IPS-11a (cell line): ENCODE measurements around the gene UNC93A.
"Not testable (repeated sequence)": the region's sequence is repeated elsewhere in the genome, so short reads cannot be mapped to it uniquely, and the experiment has no call there.

Experiments used
- H3K4me3 ChIP-seq: one replicate; pipeline ENCODE4 v1.5.1; 2013; ENCODE audit warnings: low read depth, low read length, control low read depth

The UNC93A gene

GRCh38 chr6:167270499-167271311, 20.4 kb upstream of the UNC93A start:
- H3K4me3 ChIP-seq = no peak overlapping the region

- no peak overlapping the region for H3K4me3 ChIP-seq
These were observed 19.0 kb upstream of the UNC93A start for GRCh38 chr6:167272151-167272550.

- H3K4me3 ChIP-seq = no peak overlapping the region
These were observed 18.3 kb upstream of the UNC93A start for GRCh38 chr6:167272696-167273379.

GRCh38 chr6:167274270-167274669, 16.8 kb upstream of the UNC93A start:
- no peak overlapping the region for H3K4me3 ChIP-seq

- H3K4me3 ChIP-seq = no peak overlapping the region
These were observed 16.1 kb upstream of the UNC93A start for GRCh38 chr6:167275001-167275400.

GRCh38 chr6:167275436-167275835, 15.7 kb upstream of the UNC93A start:
- H3K4me3 ChIP-seq = no peak overlapping the region

GRCh38 chr6:167276772-167277533, 14.2 kb upstream of the UNC93A start:
- no peak overlapping the region for H3K4me3 ChIP-seq

GRCh38 chr6:167278173-167278940, 12.8 kb upstream of the UNC93A start:
- H3K4me3 ChIP-seq = not testable (repeated sequence)

GRCh38 chr6:167279766-167280446, 11.2 kb upstream of the UNC93A start:
- no peak overlapping the region for H3K4me3 ChIP-seq

GRCh38 chr6:167280466-167280865, 10.6 kb upstream of the UNC93A start:
- H3K4me3 ChIP-seq = not testable (repeated sequence)

- no peak overlapping the region for H3K4me3 ChIP-seq
These were observed 8.9 kb upstream of the UNC93A start for GRCh38 chr6:167282165-167282564.

GRCh38 chr6:167284565-167284964, 6.5 kb upstream of the UNC93A start:
- H3K4me3 ChIP-seq = not testable (repeated sequence)

GRCh38 chr6:167285077-167285770, 5.9 kb upstream of the UNC93A start:
- H3K4me3 ChIP-seq = no peak overlapping the region

GRCh38 chr6:167287513-167288048, 3.5 kb upstream of the UNC93A start:
- H3K4me3 ChIP-seq = no peak overlapping the region

- H3K4me3 ChIP-seq = not testable (repeated sequence)
These were observed 2.4 kb upstream of the UNC93A start for GRCh38 chr6:167288591-167289225.

GRCh38 chr6:167289291-167289690, 1.8 kb upstream of the UNC93A start:
- H3K4me3 ChIP-seq = not testable (repeated sequence)

GRCh38 chr6:167291623-167292300, 647 bp downstream of the UNC93A start:
- no peak overlapping the region for H3K4me3 ChIP-seq

- H3K4me3 ChIP-seq = no peak overlapping the region
These were observed 1.4 kb downstream of the UNC93A start for GRCh38 chr6:167292301-167293087.
